ENCODE results near the gene GPR78. TPM values are rescaled to one million over a fixed set of nuclear protein-coding genes. Genes with fewer than 3 reads are reported as not detected.
"Not testable (repeated sequence)": the region's sequence is repeated elsewhere in the genome, so short reads cannot be mapped to it uniquely, and the experiment has no call there.

The GPR78 gene
- polyA plus RNA-seq, 1 donor from 2014 or later = not detected

DNA sequence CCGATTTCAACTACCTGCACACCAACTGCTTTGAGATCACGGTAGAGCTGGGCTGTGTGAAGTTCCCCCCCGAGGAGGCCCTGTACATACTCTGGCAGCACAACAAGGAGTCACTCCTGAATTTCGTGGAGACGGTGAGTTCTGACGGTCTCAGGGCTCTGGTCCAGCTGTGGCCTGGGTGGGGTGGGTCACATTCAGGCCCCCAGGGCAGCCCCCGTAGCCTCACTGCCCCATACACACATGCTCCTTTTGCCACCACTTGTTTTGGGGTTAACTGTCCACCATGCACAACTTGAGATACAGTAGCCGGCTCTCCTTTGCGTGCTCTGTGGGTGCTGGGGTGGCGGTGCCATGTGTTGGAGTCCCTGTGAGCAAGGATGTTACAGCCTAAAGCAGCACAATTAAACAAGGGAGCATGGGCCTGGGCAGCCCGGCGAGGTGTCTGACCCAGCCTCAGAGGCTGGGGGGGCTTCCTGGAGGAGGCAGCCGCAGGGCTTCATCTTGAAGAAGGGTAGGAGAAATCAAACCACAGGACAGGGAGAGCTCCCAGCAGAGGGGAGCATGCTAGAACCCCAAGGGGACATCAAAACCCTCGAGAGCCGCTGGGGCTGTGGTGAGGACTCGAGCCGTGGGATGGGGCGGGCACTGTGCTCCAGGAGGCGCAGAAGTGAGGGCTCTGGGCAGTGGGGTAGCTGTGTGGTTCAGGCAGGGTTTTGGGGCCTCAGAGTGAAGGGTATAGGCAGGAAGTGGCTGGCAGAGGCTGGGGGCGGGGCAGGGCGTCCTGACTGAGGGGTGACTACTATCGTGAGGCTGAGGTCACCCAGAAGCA is 34.4 kb downstream of the GPR78 start:
- H3K9me3 Mint-ChIP-seq = no peaks in the 10 kb centered on the region
- no peak overlapping the region for H3K27ac Mint-ChIP-seq
- no peaks in the 10 kb centered on the region for H3K36me3 Mint-ChIP-seq
- no peaks in the 10 kb centered on the region for H3K4me1 Mint-ChIP-seq
- no peak overlapping the region for H3K4me3 Mint-ChIP-seq
- peaks cover 4% of the 10 kb centered on the region for H3K27me3 Mint-ChIP-seq

DNA sequence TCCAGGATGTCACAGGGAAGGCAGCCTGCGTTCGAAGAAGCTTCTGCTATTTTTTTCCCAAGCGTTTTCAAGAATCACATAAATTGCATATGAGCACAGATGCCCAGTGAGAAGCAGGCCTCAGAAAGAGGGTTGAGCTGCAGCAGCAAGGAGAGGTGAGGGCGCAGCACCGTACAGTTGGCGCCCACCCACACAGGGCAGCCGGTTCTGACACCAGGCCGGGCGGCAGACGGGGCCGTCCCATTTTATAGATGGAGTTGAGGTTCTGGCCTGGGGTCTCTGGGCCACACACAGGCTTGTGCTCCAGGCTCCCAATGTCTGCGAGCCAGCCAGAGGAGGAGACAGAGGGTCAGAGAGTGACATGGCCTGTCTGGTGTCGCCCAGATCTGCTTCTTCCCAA is 35.2 kb downstream of the GPR78 start:
- H3K27me3 Mint-ChIP-seq = peaks cover 4% of the 10 kb centered on the region
- no peaks in the 10 kb centered on the region for H3K36me3 Mint-ChIP-seq
- no peaks in the 10 kb centered on the region for H3K9me3 Mint-ChIP-seq
- no peak overlapping the region for H3K4me3 Mint-ChIP-seq
- H3K27ac Mint-ChIP-seq = no peak overlapping the region
- H3K4me1 Mint-ChIP-seq = no peaks in the 10 kb centered on the region

DNA sequence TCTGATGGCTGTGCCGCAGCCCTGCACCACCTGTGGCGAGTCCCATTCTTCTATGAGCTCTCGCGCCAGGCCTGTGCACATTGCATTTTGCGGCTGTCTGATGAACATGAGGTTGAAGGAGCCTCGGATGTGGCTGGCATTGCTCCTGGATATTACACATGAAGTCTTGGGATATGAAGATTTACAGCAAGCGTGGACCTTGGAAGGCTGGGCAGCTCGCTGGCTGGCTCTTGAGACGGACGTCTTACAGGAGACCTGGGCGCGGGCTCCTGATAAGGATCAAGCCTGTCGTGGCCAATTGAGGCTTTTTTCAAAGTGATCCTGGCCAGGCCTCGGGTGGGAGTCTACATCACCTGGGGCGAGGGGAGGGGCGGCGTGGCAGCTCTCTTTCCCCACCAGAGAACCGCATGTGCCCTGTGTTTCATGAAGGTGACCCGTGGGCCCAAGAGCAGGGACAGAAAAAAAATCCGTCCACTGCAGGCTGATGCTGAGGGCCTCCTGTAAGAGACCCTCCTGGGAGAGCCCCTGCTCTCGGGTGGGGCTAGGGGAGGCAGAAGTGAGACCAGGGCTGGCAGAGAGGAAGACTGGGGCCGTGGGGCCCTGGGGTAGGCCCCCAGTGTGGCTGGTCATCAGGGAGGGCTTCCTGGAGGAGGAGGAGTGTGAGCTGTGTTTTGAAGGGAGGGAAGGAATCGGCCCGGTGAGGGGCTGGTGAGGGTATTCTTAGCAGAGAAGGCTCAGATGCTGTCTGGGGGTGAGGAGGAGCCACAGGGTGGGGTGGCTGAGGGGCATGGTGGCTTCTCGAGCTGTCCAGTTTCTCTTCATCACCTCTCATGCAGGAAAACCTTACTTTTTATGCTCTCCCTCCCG is 36.0 kb downstream of the GPR78 start:
- H3K4me3 Mint-ChIP-seq = no peak overlapping the region
- H3K36me3 Mint-ChIP-seq = no peaks in the 10 kb centered on the region
- H3K27me3 Mint-ChIP-seq = peaks cover 4% of the 10 kb centered on the region
- H3K9me3 Mint-ChIP-seq = no peaks in the 10 kb centered on the region
- H3K4me1 Mint-ChIP-seq = no peaks in the 10 kb centered on the region
- no peak overlapping the region for H3K27ac Mint-ChIP-seq

- no peak overlapping the region for H3K27ac Mint-ChIP-seq
- no peaks in the 10 kb centered on the region for H3K4me1 Mint-ChIP-seq
- H3K27me3 Mint-ChIP-seq = peaks cover 1% of the 10 kb centered on the region
Observed at GRCh38 chr4:8616831-8617230, 36.6 kb downstream of the GPR78 start.

GRCh38 chr4:8617486-8618040 is 37.4 kb downstream of the GPR78 start:
- Mint-ChIP-seq H3K27me3 (peaks cover 1% of the 10 kb centered on the region), H3K4me1 (no peaks in the 10 kb centered on the region)

More at GRCh38 chr4:8616831-8617230, 36.6 kb downstream of the GPR78 start:
- Mint-ChIP-seq H3K36me3 (no peaks in the 10 kb centered on the region), H3K4me3 (no peak overlapping the region), H3K9me3 (no peaks in the 10 kb centered on the region)

GRCh38 chr4:8618421-8618820 is 38.2 kb downstream of the GPR78 start:
- H3K27me3 Mint-ChIP-seq = peaks cover 1% of the 10 kb centered on the region
- H3K36me3 Mint-ChIP-seq = no peaks in the 10 kb centered on the region
- no peaks in the 10 kb centered on the region for H3K9me3 Mint-ChIP-seq
- no peak overlapping the region for H3K27ac Mint-ChIP-seq
- no peak overlapping the region for H3K4me3 Mint-ChIP-seq
- no peaks in the 10 kb centered on the region for H3K4me1 Mint-ChIP-seq

More at GRCh38 chr4:8617486-8618040, 37.4 kb downstream of the GPR78 start:
- Mint-ChIP-seq H3K36me3 (no peaks in the 10 kb centered on the region), H3K9me3 (no peaks in the 10 kb centered on the region), H3K27ac (no peak overlapping the region), H3K4me3 (no peak overlapping the region)

GRCh38 chr4:8618961-8619720 is 38.9 kb downstream of the GPR78 start:
- H3K27ac Mint-ChIP-seq = no peak overlapping the region
- H3K4me1 Mint-ChIP-seq = no peaks in the 10 kb centered on the region
- peaks cover 1% of the 10 kb centered on the region for H3K27me3 Mint-ChIP-seq
- H3K4me3 Mint-ChIP-seq = no peak overlapping the region
- H3K36me3 Mint-ChIP-seq = no peaks in the 10 kb centered on the region
- no peaks in the 10 kb centered on the region for H3K9me3 Mint-ChIP-seq

DNA sequence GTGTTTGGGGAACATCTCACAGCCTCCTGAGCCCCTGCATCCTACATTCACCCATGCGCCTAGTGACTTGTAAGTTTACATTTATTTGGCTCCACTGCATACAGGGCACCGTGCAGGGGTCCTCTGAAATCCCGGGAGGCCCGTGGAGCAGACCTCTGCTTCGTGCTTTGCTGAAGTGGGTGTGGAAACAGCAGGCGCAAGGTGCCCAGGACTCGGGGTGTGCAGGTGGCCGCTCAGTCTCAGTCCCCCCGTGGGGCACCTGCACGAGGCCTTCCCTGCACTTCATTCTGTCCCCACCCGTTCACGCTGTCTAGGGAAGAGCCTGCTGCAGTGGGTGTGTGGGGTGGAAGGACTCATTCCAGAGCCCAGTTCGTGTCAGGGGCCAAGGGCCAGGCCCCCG is 40.9 kb downstream of the GPR78 start:
- not testable (repeated sequence) for H3K27me3 Mint-ChIP-seq, H3K9me3 Mint-ChIP-seq, H3K36me3 Mint-ChIP-seq, H3K27ac Mint-ChIP-seq, H3K4me1 Mint-ChIP-seq, H3K4me3 Mint-ChIP-seq

- H3K9me3 Mint-ChIP-seq, H3K27ac Mint-ChIP-seq, H3K36me3 Mint-ChIP-seq, H3K4me3 Mint-ChIP-seq, H3K4me1 Mint-ChIP-seq, H3K27me3 Mint-ChIP-seq: not testable (repeated sequence)
Observed at GRCh38 chr4:8624601-8625272, 44.5 kb downstream of the GPR78 start.

DNA sequence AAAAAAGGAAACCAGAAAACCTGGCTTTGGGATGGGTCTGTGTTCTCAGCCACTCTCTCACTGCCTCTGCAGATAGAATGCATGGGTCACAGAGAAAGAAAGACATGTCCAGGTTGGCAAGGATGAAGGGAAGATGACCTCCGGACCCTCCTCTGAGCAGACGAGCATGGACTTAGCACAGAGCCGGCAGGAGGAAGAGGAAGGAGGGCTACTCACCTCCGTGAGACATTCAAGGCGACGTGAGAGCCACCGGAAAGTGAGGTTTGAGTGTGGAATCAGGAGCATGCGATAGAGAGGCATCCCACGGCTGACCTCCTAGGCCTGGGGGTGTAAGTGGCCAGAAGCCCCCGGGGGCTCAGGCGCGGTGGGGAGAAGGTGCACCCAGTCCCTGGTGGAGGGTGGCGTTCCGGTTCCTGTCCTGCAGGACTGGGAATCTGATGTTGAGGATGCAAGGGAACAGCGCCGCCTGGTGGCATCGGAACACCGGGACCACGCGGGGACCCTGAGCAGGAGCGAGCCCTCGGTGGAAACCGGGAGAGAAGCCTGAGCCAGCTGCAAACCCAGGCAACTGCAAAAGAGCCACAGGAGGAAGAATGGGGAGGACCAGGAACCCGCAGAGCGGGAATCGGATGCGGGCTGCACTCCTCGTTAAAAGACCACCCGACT is 50.2 kb downstream of the GPR78 start:
- H3K4me1 Mint-ChIP-seq, H3K27ac Mint-ChIP-seq: not testable (repeated sequence)

GRCh38 chr4:8631896-8632295 is 51.7 kb downstream of the GPR78 start:
- H3K27ac Mint-ChIP-seq, H3K4me1 Mint-ChIP-seq, H3K27me3 Mint-ChIP-seq, H3K4me3 Mint-ChIP-seq, H3K36me3 Mint-ChIP-seq, H3K9me3 Mint-ChIP-seq: not testable (repeated sequence)

More for the DNA sequence above, 50.2 kb downstream of the GPR78 start:
- not testable (repeated sequence) for H3K4me3 Mint-ChIP-seq, H3K9me3 Mint-ChIP-seq, H3K27me3 Mint-ChIP-seq, H3K36me3 Mint-ChIP-seq

GRCh38 chr4:8634773-8635172 is 54.6 kb downstream of the GPR78 start:
- H3K4me1 Mint-ChIP-seq, H3K9me3 Mint-ChIP-seq, H3K36me3 Mint-ChIP-seq: not testable (repeated sequence)

DNA sequence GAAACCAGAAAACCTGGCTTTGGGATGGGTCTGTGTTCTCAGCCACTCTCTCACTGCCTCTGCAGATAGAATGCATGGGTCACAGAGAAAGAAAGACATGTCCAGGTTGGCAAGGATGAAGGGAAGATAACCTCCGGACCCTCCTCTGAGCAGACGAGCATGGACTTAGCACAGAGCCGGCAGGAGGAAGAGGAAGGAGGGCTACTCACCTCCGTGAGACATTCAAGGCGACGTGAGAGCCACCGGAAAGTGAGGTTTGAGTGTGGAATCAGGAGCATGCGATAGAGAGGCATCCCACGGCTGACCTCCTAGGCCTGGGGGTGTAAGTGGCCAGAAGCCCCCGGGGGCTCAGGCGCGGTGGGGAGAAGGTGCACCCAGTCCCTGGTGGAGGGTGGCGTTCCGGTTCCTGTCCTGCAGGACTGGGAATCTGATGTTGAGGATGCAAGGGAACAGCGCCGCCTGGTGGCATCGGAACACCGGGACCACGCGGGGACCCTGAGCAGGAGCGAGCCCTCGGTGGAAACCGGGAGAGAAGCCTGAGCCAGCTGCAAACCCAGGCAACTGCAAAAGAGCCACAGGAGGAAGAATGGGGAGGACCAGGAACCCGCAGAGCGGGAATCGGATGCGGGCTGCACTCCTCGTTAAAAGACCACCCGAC is 55.8 kb downstream of the GPR78 start:
- H3K27me3 Mint-ChIP-seq, H3K36me3 Mint-ChIP-seq, H3K9me3 Mint-ChIP-seq: not testable (repeated sequence)

More at GRCh38 chr4:8634773-8635172, 54.6 kb downstream of the GPR78 start:
- not testable (repeated sequence) for H3K27ac Mint-ChIP-seq, H3K27me3 Mint-ChIP-seq, H3K4me3 Mint-ChIP-seq

More for the DNA sequence above, 55.8 kb downstream of the GPR78 start:
- not testable (repeated sequence) for H3K4me1 Mint-ChIP-seq, H3K4me3 Mint-ChIP-seq, H3K27ac Mint-ChIP-seq

All from IgD-negative memory B cell (primary cell).